HG02884 (cell line): ENCODE measurements around the gene RIMBP2.
"Not testable (repeated sequence)": the region's sequence is repeated elsewhere in the genome, so short reads cannot be mapped to it uniquely, and the experiment has no call there.

Experiments
- ATAC-seq: cut with Tn5 transposase; IDR thresholded peaks from one replicate; pipeline ENCODE4 v1.9.1; 2021; ENCODE audit warnings: mild to moderate bottlenecking, moderate library complexity; ENCODE audit not compliant: unreplicated experiment

RIMBP2 gene

DNA sequence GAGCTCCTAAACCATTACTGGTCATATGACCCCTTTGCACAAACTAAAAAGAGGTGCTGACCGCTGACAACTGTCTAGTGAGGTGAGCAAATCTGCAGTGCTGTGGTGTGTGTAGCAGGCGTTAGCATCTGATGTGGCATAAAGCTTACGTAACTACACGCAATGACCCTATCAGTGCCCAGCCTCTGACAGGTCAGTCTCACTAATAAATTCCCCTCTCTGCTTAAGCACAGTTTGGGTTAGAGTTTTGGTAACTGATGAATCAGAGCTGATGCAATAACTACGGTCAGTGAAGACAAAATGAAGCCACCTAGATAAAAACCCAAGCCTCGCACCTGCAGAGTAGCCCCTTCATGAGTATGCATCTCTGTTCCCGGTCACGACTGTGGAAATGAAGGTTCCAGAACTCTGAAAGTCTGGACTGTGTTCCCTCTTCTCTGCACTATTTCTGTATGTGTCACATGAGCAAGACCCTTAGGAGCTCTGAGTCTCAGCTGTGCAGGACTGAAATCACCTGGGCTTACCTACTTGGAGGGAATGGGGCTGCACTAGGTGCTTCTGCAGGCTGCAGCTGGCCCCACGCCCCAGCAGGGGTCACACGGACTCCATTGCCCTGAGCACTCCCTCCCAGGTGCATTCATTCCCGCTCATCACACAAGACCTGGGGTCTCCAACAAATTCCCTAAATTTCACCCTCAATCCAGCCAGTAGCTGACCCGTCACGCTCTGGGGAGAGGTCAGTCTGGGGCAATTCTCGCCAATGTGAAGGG lies 54.4 kb downstream of the RIMBP2 start:
- ATAC-seq, result no peak

DNA sequence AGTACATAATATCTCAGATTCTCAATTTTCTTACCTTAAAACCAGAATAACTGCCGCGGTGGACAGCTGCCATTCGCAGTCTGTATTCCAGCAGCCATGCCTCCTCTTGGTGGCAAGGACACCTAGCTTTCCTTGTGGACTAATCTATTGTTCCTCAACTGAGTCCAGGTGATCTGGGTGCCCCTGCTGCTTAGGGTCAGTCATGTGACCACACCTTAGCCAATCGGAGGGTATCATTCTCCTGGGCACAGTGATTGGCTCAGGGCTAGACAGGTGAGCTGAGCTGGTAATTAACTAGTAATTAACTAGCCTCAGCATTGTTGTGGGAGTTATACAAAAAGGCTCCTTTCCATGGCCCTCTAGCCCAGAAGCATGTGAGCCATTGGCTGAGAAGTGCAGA lies 55.0 kb downstream of the RIMBP2 start:
- ATAC-seq, result no peak

- no peak for ATAC-seq
Observed at GRCh38 chr12:130658145-130658911, 57.8 kb downstream of the RIMBP2 start.

DNA sequence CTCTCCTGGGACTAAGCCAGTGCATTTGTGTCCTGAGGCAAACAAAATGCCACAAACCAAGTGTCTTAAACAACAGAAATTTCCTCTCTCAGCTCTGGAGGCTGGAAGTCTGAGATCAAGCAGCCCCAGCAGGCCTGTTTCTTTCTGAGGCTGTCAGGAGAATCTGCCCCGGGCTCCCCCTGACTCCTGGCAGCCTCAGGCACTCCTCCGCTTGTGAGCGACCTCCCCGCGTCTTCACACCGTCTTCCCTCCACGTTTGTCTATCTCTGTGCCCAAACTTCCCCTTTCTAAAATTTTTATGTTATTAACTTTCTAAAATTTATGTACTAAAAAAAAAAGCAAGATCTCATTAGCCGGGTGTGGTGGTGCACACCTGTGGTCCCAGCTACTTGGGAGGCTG lies 59.7 kb downstream of the RIMBP2 start:
- ATAC-seq, result no peak

DNA sequence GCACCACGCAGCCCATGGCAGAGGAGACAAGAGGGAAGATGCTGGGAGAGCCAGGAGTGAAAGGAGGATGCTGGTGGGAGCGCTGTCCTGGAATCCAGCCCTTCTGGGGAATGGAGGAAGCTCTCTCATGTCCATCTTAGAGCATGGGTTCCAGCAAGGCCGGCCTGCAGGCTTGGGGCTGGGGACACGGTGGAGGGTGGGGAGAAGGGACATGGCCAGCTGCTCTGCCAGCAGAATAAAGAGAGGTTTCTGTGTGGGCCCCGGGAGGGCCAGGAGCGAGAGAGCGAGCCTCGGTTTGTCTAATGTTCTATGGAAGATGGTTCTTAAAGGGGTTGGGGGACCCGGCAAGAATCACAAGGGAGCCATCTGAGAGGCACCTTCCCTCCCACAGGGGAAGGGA lies 60.2 kb downstream of the RIMBP2 start:
- ATAC-seq, result no peak

GRCh38 chr12:130655010-130655409 lies 61.1 kb downstream of the RIMBP2 start:
- ATAC-seq, result no peak

DNA sequence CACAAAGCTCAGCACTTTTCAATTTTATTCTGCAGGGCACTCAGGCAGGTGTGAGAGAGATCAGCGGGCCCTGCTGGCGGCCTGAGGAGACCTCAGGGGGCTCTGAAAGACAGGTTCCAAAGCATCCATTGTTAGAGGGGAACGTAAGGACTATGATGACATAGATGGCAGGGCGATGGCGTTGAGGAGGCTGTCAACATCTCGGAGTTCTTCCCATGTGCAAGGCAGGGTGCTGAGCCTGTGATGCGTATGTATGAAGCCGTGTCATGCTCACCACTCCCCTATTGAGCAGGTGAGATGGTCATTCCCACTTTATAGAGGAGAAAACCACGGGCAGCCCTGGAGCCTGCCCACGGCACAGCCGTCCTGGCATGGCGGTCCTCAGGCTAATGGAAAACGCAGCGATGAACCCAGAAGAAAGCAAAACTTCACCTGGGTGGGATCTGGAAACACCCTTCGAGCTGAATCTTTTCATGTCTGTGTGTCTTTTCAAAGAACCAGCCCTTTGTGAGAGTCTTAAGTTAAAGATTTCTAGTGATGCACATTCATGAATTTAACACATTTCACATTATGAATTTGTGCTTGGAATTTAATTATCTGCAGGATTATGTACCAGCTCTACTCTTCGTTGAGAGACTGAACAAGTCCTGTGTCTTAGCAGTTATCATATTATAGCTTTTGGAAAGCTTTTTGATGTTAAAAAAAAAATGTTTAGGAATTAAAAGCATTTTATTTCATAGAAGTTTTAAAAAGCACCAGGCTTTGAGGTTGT lies 64.7 kb downstream of the RIMBP2 start:
- ATAC-seq, result no peak

GRCh38 chr12:130650131-130650530 lies 66.0 kb downstream of the RIMBP2 start:
- ATAC-seq, result no peak

- no peak for ATAC-seq
Observed at GRCh38 chr12:130649101-130650045, 66.7 kb downstream of the RIMBP2 start.

- no peak for ATAC-seq
Observed at GRCh38 chr12:130647814-130648213, 68.3 kb downstream of the RIMBP2 start.

GRCh38 chr12:130646716-130647370 lies 69.3 kb downstream of the RIMBP2 start:
- no peak for ATAC-seq

DNA sequence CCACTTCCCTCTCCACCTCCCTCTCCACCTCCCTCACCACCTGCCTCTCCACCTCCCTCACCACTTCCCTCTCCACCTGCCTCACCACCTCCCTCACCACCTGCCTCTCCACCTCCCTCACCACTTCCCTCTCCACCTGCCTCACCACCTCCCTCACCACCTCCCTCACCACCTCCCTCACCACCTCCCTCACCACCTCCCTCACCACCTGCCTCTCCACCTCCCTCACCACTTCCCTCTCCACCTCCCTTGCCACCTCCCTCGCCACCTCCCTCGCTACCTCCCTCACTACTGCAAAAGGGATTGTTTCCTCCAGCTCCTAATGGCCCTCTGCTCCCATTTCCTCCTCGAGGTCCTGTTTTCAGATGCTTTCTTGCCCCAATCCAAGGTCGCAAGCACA lies 69.9 kb downstream of the RIMBP2 start:
- ATAC-seq, result not testable (repeated sequence)

GRCh38 chr12:130645751-130646150 lies 70.3 kb downstream of the RIMBP2 start:
- no peak for ATAC-seq

DNA sequence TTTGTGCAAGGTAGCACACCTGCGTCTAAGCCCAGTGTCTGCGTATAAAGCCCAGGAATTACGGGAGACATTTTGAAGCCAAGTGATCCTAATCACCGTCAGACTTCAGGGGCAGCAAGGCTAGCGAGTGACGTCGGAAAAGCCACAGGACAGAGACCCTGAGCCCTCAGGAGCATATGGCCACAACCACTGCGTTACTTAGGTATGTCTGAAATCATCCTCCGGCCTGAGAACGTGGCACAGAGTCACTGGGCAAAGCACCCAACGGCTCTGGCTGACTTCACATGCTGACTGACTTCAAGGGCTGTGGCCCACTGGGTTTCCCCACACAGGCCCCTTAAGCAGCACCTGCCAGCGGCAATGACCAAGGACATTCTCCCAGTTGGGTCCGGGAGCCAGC lies 71.5 kb downstream of the RIMBP2 start:
- ATAC-seq, result no peak

GRCh38 chr12:130644146-130644545 lies 72.0 kb downstream of the RIMBP2 start:
- ATAC-seq, result no peak

DNA sequence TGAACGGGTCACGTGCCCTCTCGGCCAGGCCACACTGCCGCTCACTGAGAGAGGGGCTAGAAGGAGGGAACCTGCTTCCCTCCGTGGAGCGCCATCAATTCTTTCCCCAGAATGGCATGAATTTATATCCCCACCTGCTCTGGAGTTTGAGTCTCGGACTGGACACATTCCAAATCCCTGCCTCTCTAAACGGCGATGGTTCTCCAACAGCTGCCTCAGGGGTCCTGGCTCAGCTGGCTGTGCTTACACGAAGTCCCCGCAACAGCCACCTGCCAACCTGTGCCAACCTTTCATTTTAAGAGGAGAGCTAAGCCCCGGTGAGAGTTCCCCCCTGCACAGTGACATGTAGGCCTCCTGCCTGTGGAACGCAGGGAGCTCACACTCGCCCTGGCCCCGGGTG lies 73.2 kb downstream of the RIMBP2 start:
- no peak for ATAC-seq

DNA sequence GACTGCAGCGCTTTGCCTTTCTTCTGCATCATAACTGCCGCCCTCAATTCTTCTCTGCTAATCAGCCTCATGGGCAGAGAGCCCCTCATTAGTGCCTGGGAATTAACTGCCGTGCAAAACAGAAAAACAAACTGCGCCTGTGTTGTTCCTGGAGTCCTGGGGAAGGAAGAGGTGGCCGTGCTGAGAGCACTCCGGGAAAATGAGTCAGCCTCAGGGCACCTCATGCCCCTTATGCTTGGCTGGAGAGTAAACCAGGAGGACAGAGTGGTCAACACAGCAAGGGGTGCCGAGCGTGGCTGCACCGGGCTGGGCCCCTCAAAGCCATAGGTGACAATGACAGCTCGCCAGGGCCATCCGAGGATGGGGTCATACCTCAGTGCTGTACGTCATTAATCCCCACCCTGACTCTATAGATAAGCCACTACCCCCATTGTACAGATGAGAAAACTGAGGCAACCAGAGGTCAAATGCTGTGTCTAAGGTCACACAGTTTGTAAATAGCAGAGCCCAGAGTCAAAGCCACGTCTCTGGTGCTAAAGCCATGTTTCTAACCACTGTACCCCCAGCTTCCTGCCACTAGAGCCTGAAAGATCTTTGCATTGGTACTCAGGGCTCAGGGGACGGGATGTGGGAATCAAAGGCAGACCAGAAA lies 74.4 kb downstream of the RIMBP2 start:
- ATAC-seq, result no peak

GRCh38 chr12:130640901-130641300 lies 75.2 kb downstream of the RIMBP2 start:
- ATAC-seq, result no peak

DNA sequence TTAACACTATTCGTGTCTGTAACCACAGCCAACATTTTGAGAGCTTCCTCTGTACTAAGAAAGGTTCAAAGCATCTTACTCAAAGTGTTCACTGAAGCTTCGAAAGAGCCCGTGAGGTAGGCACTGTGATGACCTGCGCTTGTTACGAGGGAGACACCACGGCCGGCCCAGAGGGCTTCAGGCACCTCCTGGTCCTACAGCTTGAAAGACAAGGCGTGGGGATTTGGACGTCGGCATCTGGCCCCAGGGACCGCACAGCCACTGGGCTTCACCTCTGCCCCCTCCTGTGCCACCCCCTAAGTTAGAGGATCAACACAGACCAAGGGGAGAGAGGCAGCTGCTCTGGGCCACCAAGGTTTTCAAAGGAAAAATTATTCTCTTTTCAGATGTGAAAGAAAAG lies 75.6 kb downstream of the RIMBP2 start:
- no peak for ATAC-seq
